Non-pigmented ciliary epithelial cell (primary cell): ENCODE measurements around the gene LYZ.

Source experiments
- DNase-seq: peaks from one replicate; pipeline ENCODE4 v3.0.0-alpha.2; 2010; ENCODE audit warnings: low read depth

The LYZ gene

GRCh38 chr12:69386921-69387320 lies 38.7 kb downstream of the LYZ start:
- DNase-seq = no peak

- DNase-seq = no peak
Observed at GRCh38 chr12:69388371-69388770, 40.2 kb downstream of the LYZ start.

DNA sequence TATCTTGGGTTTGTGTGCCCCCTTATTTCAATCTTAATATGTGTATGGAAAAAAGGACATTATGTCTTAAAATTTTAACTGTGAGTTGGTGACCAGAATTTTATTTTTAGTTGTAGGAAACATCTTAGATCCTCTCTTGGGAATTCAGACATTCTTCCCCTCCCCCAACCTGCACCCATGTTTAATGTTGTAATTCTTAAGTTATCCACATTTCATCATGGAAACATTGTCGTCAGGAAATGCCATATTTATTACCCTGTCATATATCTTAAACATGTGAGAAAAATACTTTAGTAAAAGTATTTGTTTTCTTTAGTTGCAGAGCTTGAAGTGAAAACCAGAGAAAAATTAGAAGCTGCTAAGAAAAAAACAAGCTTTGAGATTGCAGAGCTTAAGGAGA lies 41.6 kb downstream of the LYZ start:
- DNase-seq = no peak

DNA sequence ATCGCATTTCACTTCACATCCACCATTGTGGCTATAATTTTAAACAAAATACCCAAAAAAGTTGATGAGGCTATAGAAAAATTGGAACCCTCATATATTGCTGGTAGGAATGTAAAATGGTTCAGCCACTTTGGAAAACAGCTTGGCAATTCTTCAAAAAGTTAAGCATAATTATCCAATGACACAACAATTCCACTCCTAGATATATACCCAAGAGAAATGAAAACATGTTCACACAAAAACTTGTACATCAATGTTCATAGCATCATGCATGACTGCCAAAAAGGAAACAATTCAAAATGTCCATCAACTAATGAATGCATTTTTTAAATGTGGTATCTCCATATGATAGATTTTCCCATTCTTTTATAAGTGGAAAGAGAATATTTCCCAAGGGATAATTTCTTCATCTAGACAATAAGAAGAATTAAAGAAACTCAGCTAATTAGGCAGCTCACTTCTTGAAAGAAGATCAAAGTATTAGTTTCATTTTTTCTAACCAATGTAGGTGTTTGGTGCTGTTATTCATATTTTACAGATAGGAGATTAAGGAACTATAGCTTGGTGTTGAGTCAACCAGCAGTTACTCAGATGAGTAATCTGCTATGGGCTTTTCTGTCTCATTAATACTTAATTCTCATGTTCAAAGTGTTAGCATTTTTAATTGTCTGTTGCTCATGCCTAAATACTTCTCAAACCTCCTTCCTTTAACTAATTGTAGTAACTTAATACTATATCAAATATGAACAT lies 44.2 kb downstream of the LYZ start:
- no peak for DNase-seq

- DNase-seq = no peak
Observed at GRCh38 chr12:69396041-69396440, 47.9 kb downstream of the LYZ start.

DNA sequence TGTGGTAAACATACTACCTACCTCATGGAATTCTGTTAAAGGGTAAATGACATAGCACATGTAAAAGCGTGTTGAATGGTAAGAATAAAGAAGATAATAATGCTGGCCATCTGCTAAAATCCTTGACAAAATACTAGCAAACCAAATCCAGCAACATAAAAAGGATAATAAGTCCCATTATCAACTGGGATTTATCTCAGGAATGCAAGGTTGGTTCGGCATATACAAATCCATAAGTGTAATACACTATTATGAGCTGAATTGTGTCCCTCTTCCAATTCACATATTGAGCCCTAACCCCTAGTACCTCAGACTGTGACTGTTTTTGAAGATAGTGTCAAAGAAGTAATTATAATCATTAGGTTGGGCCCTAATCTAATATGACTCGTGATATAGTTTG lies 48.8 kb downstream of the LYZ start:
- DNase-seq = no peak

DNA sequence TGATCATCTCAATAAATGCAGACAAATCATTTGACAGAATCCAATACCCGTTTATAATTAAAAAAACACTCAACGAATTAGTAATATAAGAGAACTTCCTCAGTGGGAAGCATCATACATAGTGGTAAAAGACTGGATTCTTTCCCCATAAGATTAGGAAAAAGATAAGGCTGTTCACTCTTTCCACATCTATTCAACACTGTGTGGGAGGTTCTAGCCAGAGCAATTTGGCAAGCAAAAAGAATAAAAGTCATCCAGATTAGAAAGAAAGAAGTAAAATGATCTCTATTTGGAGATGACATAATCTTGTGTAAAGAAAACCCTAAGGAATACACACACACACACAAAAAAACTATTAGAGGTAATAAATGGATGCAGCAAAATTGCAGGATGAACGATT lies 49.8 kb downstream of the LYZ start:
- no peak for DNase-seq

- no peak for DNase-seq
Observed at GRCh38 chr12:69401940-69402339, 53.8 kb downstream of the LYZ start.
